BLaER1 treated with 17β-estradiol and CSF1 and Interleukin-3, amounts not matched to agents 10 nM and 100 nM (cell line): ENCODE data around the gene RC3H1.

Experiments used
- H3K27ac ChIP-seq, 11 experiments: shearing (Covaris generic); formaldehyde crosslinking; 2 replicates each; pipeline ENCODE4 v1.8.1; 2022
- H3K27me3 ChIP-seq, 11 experiments: shearing (Covaris generic); formaldehyde crosslinking; 2 replicates each; pipeline ENCODE4 v1.8.1; 2022
- H3K36me3 ChIP-seq, 11 experiments: shearing (Covaris generic); formaldehyde crosslinking; 2 replicates each; pipeline ENCODE4 v1.8.1; 2022
- H3K4me1 ChIP-seq, 10 experiments: shearing (Covaris generic); formaldehyde crosslinking; 2 replicates each; pipeline ENCODE4 v1.8.1; 2022
- H3K4me2 ChIP-seq, 11 experiments: shearing (Covaris generic); formaldehyde crosslinking; 2 replicates each; pipeline ENCODE4 v1.8.1; 2022
- H3K4me3 ChIP-seq, 10 experiments: shearing (Covaris generic); formaldehyde crosslinking; 2 replicates each; pipeline ENCODE4 v1.8.1; 2022
- H3K9ac ChIP-seq, 11 experiments: shearing (Covaris generic); formaldehyde crosslinking; 2 replicates each; pipeline ENCODE4 v1.8.1; 2022
- H3K9me3 ChIP-seq, 11 experiments: shearing (Covaris generic); formaldehyde crosslinking; replicated peaks in 1 of 11; 2 replicates each; pipeline ENCODE4 v1.8.1; 2022
- H4K20me1 ChIP-seq, 11 experiments: shearing (Covaris generic); formaldehyde crosslinking; 2 replicates each; pipeline ENCODE4 v1.8.1; 2022
- Cebpa-rat ChIP-seq, 11 experiments: shearing (Covaris generic); IDR thresholded peaks; 2 replicates each; pipeline ENCODE4 v1.8.1; 2022

RC3H1 gene

DNA sequence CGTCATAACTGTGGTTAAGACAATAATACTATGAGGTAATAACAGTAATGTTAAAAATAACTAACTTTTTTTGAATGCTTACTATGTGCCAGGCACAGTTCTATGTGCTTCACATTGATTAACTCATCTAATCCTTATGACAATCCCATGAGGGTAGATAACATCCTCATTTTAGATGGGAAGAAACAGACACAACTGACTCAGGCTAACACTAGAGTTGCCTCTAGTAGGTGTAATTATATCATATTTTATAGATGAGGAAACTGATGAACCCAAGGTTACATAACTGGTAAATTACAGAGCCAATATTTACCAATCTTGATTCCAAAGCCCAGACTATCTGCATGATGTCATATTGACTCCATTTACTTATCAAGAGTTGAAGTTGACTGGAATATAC lies 128.5 kb downstream of the RC3H1 start:
- Histone ChIP-seq H3K27me3 (no peaks in the 10 kb centered on the region), H4K20me1 (peaks cover 0 to 6% (median 0%) of the 10 kb centered on the region in 11 experiments; a peak in 1 of 22 replicates), H3K36me3 (peaks cover 0 to 55% (median 5%) of the 10 kb centered on the region in 11 experiments; a peak in 8 of 22 replicates), H3K9ac (no peak overlapping the region), H3K27ac (no peak overlapping the region), H3K9me3 (no peaks in the 10 kb centered on the region), H3K4me2 (no peak overlapping the region), H3K4me3 (no peak overlapping the region), H3K4me1 (0 out of 20 replicates have a peak, but pooled peaks cover 0 to 11% (median 0%) of the 10 kb centered on the region in 10 experiments)
- no peak for TF ChIP-seq Cebpa-rat (IDR thresholded peaks at IDR 0.05)

DNA sequence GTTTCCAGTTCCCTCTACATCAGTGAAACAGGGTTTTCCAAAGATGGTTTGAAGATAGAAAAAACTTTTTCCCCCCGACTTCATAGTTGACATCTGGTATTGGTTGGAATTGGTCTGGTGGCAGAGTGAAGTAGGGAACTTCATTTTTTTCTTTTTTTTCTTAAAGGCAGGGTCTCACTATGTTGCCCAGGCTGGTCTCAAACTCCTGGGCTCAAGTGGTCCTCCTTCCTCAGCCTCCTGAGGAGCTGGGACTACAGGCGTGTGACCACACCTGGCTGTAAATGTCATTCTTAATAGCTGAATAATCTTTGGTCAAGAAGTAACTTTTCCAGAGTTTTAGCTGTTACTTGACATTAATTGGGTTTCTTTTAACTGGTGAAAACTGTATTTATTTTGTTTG lies 132.3 kb downstream of the RC3H1 start:
- no peaks in the 10 kb centered on the region for H3K27me3 ChIP-seq
- H3K27ac ChIP-seq = no peak overlapping the region
- no peaks in the 10 kb centered on the region for H3K4me1 ChIP-seq
- no peak overlapping the region for H3K9ac ChIP-seq
- H3K4me2 ChIP-seq = no peak overlapping the region
- H3K4me3 ChIP-seq = no peak overlapping the region
- H3K9me3 ChIP-seq = no peaks in the 10 kb centered on the region
- no peaks in the 10 kb centered on the region; a peak in 1 of 22 replicates for H4K20me1 ChIP-seq
- peaks cover 15 to 73% (median 31%) of the 10 kb centered on the region in 11 experiments for H3K36me3 ChIP-seq
- TF ChIP-seq Cebpa-rat (IDR thresholded peaks at IDR 0.05) = no peak

DNA sequence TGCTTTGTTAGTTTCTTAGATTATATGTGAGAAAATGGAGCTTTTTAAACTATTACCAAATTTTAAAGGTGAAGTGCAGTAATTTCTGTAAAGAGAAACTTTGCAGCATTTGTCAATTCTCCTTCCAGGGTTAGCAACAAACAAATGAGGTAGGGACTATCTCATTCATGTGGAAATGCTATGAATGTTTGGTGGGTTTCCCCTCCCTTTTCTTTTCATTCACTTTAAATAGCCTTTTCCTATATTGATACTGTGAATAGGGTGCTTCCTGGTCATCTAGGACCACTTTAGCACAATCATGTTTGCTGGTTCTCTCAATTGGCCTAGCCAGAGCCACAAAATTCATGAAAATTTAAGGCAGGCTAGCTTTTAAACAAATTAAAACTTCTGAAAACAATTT lies 133.4 kb downstream of the RC3H1 start:
- Histone ChIP-seq H4K20me1 (no peaks in the 10 kb centered on the region; a peak in 1 of 22 replicates), H3K4me3 (no peak overlapping the region), H3K9me3 (no peaks in the 10 kb centered on the region), H3K4me2 (no peak overlapping the region), H3K9ac (no peak overlapping the region), H3K27me3 (no peaks in the 10 kb centered on the region), H3K36me3 (peaks cover 15 to 69% (median 32%) of the 10 kb centered on the region in 11 experiments), H3K27ac (no peak overlapping the region), H3K4me1 (no peaks in the 10 kb centered on the region)
- no peak for TF ChIP-seq Cebpa-rat (IDR thresholded peaks at IDR 0.05)

DNA sequence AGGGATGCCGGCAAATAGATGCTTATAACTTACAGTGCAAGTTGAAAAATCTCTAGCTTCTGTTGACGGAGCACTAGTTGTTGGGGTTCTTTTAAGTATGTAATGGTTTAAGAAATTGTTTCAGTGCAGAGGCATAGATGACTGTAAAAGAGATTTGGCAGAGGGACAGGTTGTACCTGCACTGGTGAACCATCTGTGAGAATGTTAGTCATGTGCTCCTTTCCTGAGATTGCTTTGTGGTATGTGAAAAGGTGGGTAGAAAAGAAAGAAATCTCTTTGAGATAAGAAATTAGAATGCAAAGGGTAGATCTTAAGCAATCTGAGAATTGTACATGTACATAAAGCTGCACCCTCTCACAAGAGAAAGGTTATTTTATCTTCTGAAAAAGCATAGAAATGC lies 134.5 kb downstream of the RC3H1 start:
- Histone ChIP-seq H3K36me3 (peaks cover 15 to 71% (median 32%) of the 10 kb centered on the region in 11 experiments), H3K27me3 (no peaks in the 10 kb centered on the region), H3K27ac (no peak overlapping the region), H3K4me3 (no peak overlapping the region), H3K9ac (no peak overlapping the region), H3K9me3 (no peaks in the 10 kb centered on the region), H3K4me1 (no peaks in the 10 kb centered on the region), H4K20me1 (no peaks in the 10 kb centered on the region; a peak in 1 of 22 replicates), H3K4me2 (no peak overlapping the region)
- TF ChIP-seq Cebpa-rat (IDR thresholded peaks at IDR 0.05) = no peak

DNA sequence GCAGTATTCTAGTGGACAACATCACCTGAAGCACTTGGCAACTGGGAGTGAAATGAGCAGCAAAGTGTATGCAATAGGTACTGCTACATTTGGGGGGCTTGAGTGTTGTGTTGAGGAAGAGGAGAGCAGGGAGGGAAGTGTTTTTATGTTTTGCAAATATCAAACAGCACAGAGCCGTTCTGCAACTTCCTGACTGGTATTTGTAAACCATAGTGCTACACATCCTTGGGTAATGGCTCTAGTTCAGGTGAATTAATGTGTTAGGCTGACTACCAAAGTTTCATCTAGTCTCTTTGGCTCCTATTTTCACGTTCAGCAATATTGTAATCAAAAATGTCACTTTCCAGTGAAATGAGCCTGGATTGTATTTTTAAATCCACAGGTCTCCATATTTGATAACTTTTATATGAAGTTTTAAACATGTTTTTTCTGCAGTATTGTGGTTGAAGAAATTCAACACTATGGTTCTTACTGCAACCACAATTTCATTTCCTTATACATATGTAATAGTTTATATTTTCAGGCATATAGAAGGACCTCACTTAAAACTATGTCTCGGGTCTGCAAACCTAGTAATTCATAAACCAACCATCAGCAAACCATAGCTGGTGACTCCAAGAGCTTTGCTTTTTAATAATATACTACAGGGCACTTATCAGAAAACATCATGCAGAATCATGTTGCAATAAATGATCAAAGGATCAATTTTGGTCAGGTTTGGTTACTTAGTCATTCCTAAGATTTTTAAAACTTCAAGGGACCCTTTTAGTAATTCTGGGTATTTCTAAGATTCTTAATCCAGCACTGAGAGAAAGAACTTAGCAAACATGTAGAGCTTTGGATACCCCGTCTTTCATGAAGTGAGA lies 135.2 kb downstream of the RC3H1 start:
- peaks cover 15 to 71% (median 32%) of the 10 kb centered on the region in 11 experiments for H3K36me3 ChIP-seq

DNA sequence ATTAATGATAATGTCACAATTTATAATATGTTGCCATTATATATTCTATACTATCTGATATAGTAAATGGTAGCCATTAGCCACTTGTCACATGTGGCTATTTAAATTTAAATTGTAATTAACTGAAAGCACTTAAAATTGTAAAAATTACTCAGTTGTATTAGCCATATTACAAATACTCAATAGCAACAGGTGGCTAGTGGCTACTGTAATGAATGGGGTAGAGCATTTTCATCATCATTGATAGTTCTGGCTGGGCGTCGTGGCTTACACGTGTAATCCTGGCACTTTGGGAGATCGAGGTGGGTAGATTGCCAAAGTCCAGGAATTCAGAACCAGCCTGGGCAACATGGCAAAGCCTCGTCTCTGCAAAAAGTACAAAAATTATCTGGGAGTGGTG lies 137.5 kb downstream of the RC3H1 start:
- H3K4me3 ChIP-seq = no peak overlapping the region
- H3K4me2 ChIP-seq = no peak overlapping the region
- H3K36me3 ChIP-seq = peaks cover 15 to 68% (median 33%) of the 10 kb centered on the region in 11 experiments
- peaks cover 0 to 7% (median 0%) of the 10 kb centered on the region in 11 experiments; a peak in 1 of 22 replicates for H3K9me3 ChIP-seq
- H3K27me3 ChIP-seq = no peaks in the 10 kb centered on the region
- no peak overlapping the region for H3K27ac ChIP-seq
- H4K20me1 ChIP-seq = no peaks in the 10 kb centered on the region; a peak in 1 of 22 replicates
- TF ChIP-seq Cebpa-rat (IDR thresholded peaks at IDR 0.05) = no peak
- no peaks in the 10 kb centered on the region for H3K4me1 ChIP-seq
- H3K9ac ChIP-seq = no peak overlapping the region

More for the DNA sequence above, 135.2 kb downstream of the RC3H1 start:
- Histone ChIP-seq H3K9me3 (no peaks in the 10 kb centered on the region), H3K4me1 (no peaks in the 10 kb centered on the region), H3K4me3 (no peak overlapping the region), H3K4me2 (no peak overlapping the region), H3K9ac (no peak overlapping the region), H3K27ac (no peak overlapping the region), H3K27me3 (no peaks in the 10 kb centered on the region), H4K20me1 (no peaks in the 10 kb centered on the region; a peak in 1 of 22 replicates)
- no peak for TF ChIP-seq Cebpa-rat (IDR thresholded peaks at IDR 0.05)
